NT2/D1 (cell line): ENCODE data around the gene TRPM5.

Experiments
- SUZ12 ChIP-seq: IDR thresholded peaks from 2 replicates; pipeline ENCODE4 v1.6.1; 2011; ENCODE audit not compliant: insufficient read length, insufficient read depth; ENCODE audit errors: extremely low read depth
- YY1 ChIP-seq: IDR thresholded peaks from 2 replicates; pipeline ENCODE4 v1.6.1; 2011; ENCODE audit not compliant: insufficient read length, insufficient read depth
- ZNF274 ChIP-seq: IDR thresholded peaks from 2 replicates; pipeline ENCODE4 v1.6.1; 2011; ENCODE audit warnings: mild to moderate bottlenecking, low read depth, low read length

GRCh38 chr11:2466869-2467694, 22.8 kb upstream of the TRPM5 start:
- TF ChIP-seq YY1 (no peak), ZNF274 (no peak), SUZ12 (no peak)
